Peyer's patch (tissue), 4 donors: ENCODE measurements around the gene MCF2L2.

Experiments used
- POLR2A ChIP-seq, 2 donors: fragments of 450-650 bp; IDR thresholded peaks; one replicate each; pipeline ENCODE4 v1.5.1; 2017; ENCODE audit warnings: antibody characterized with exemption in 2 of 2, mild to moderate bottlenecking in 2 of 2, moderate library complexity in 2 of 2
- TF ChIP-seq, protein P1 (sequence below), 6 experiments: fragments of 450-650 bp in 4 of 6; fragments of 200-600 bp in 2 of 6; sonication (generic) in 1 of 6; IDR thresholded peaks; one replicate each; pipeline ENCODE4 v1.5.1; 2017 to 2019; ENCODE audit warnings: antibody characterized with exemption in 6 of 6, mild to moderate bottlenecking in 3 of 6, moderate library complexity in 1 of 6

DNA sequence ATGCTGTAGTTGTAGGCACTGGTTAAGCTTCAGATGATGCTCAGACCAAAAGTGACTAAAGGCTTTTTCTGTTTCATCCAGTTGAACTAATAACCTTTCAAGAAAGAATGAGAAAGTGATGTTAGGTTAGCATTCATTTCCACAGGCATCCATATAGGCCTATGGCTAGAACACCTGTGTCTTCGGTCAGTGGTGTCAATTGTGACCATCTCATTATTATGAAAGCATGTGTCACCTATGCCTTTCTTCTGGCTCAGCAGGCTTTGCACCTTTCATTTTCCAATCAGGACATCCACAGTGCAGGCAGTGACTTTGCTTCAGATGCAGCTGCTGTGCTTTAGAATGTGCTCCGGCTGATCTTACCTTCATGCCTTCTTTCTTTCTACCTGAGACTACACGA, 117.5 kb downstream of the MCF2L2 start:
- no peak for TF ChIP-seq POLR2A (IDR thresholded peaks at IDR 0.05)
- TF ChIP-seq, protein P1, sequence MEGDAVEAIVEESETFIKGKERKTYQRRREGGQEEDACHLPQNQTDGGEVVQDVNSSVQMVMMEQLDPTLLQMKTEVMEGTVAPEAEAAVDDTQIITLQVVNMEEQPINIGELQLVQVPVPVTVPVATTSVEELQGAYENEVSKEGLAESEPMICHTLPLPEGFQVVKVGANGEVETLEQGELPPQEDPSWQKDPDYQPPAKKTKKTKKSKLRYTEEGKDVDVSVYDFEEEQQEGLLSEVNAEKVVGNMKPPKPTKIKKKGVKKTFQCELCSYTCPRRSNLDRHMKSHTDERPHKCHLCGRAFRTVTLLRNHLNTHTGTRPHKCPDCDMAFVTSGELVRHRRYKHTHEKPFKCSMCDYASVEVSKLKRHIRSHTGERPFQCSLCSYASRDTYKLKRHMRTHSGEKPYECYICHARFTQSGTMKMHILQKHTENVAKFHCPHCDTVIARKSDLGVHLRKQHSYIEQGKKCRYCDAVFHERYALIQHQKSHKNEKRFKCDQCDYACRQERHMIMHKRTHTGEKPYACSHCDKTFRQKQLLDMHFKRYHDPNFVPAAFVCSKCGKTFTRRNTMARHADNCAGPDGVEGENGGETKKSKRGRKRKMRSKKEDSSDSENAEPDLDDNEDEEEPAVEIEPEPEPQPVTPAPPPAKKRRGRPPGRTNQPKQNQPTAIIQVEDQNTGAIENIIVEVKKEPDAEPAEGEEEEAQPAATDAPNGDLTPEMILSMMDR (IDR thresholded peaks at IDR 0.05), result no peak
